GM06990 (cell line): ENCODE measurements around the gene TPM2.

Experiments
- DNase-seq: peaks from one replicate; pipeline ENCODE4 v3.0.0-alpha.2; 2011; ENCODE audit not compliant: insufficient read length; ENCODE audit errors: extremely low read depth
- H3K27me3 ChIP-seq: replicated peaks from 2 replicates; pipeline ENCODE4 v1.6.0; 2011; ENCODE audit warnings: low read length; ENCODE audit not compliant: control insufficient read depth, insufficient read depth
- H3K36me3 ChIP-seq: 2 replicates; pipeline ENCODE4 v1.5.1; 2011; ENCODE audit warnings: low read length; ENCODE audit not compliant: control insufficient read depth, insufficient read depth
- H3K4me3 ChIP-seq: replicated peaks from 2 replicates; pipeline ENCODE4 v1.5.1; 2011; ENCODE audit warnings: low read depth, mild to moderate bottlenecking, control low read depth, low read length
- TF ChIP-seq, protein P1 (sequence below): IDR thresholded peaks from 2 replicates; pipeline ENCODE4 v1.5.1; 2011; ENCODE audit warnings: low read length, control low read depth, mild to moderate bottlenecking, inconsistent platforms; ENCODE audit not compliant: insufficient read depth, poor library complexity, severe bottlenecking

TPM2 gene

GRCh38 chr9:35686222-35687203 is 3.2 kb downstream of the TPM2 start:
- DNase-seq: no peak
- TF ChIP-seq, protein P1, sequence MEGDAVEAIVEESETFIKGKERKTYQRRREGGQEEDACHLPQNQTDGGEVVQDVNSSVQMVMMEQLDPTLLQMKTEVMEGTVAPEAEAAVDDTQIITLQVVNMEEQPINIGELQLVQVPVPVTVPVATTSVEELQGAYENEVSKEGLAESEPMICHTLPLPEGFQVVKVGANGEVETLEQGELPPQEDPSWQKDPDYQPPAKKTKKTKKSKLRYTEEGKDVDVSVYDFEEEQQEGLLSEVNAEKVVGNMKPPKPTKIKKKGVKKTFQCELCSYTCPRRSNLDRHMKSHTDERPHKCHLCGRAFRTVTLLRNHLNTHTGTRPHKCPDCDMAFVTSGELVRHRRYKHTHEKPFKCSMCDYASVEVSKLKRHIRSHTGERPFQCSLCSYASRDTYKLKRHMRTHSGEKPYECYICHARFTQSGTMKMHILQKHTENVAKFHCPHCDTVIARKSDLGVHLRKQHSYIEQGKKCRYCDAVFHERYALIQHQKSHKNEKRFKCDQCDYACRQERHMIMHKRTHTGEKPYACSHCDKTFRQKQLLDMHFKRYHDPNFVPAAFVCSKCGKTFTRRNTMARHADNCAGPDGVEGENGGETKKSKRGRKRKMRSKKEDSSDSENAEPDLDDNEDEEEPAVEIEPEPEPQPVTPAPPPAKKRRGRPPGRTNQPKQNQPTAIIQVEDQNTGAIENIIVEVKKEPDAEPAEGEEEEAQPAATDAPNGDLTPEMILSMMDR: no peak
- H3K27me3 ChIP-seq: no peaks in the 10 kb centered on the region
- no peaks in the 10 kb centered on the region for H3K36me3 ChIP-seq
- H3K4me3 ChIP-seq: no peak overlapping the region

DNA sequence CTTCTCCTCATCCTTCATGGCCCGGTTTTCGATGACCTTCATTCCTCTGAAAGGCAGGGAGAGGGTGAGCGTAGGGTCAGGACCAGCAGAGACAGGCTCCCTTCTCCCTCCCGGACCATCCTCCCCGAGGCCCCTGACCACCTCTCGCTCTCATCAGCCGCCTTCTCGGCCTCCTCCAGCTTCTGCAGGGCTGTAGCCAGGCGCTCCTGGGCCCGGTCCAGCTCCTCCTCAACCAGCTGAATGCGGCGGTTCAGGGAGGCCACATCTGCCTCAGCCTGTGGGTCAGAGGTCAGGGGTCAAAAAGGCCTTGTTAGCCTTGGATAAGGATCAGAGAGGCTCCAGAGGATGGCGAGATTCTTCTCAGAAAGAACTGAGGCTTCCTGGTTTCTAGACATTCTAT is 4.2 kb downstream of the TPM2 start:
- H3K27me3 ChIP-seq: no peaks in the 10 kb centered on the region
- DNase-seq: no peak
- no peaks in the 10 kb centered on the region for H3K36me3 ChIP-seq
- TF ChIP-seq, protein P1: no peak
- H3K4me3 ChIP-seq: no peak overlapping the region

GRCh38 chr9:35684921-35685320 is 4.8 kb downstream of the TPM2 start:
- H3K4me3 ChIP-seq: no peak overlapping the region

GRCh38 chr9:35683323-35683722 is 6.4 kb downstream of the TPM2 start:
- Histone ChIP-seq H3K27me3 (no peaks in the 10 kb centered on the region), H3K4me3 (no peak overlapping the region), H3K36me3 (no peaks in the 10 kb centered on the region)
- TF ChIP-seq, protein P1: no peak
- no peak for DNase-seq

More at GRCh38 chr9:35684921-35685320, 4.8 kb downstream of the TPM2 start:
- no peaks in the 10 kb centered on the region for H3K27me3 ChIP-seq
- H3K36me3 ChIP-seq: no peaks in the 10 kb centered on the region
- no peak for DNase-seq
- TF ChIP-seq, protein P1: no peak

DNA sequence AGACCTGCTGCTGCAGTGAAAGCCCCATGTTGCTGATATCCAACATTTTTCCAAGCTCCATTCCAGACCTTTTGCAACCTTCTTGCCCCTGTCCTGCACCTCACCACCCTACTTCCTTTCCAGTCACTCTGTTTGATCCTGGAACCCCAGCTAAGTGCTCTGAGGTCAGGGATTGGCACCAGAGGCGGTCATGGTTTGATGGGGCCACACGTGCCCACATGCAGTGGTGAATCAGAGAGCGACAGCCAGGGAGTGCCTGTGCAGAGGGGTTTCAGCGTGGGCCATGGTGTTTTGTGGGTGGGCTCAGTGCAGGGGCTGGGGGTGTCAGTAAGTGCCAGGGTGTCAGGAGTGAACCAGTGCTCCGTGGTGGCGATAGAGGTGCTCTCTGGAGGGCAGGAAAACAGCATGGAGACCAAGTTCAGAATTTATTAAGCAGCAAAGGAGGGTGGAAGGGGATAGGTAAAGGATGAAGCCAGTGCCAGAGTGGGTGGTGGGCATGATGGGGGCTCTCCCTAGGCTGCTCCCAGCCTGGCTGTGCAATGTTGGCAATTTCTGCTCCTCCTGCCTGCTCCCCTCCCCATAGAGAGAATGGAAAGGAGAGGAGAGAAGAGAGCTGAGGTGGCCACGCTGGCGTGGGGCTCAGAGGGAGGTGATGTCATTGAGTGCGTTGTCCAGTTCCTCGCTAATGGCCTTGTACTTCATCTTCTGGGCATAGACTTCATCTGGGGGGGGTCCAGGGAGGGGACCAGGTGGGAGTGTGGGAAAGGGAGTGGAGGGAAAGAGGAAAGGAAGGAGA is 7.0 kb downstream of the TPM2 start:
- no peak for DNase-seq
- H3K27me3 ChIP-seq: no peaks in the 10 kb centered on the region
- no peak overlapping the region for H3K4me3 ChIP-seq
- TF ChIP-seq, protein P1: no peak
- H3K36me3 ChIP-seq: no peaks in the 10 kb centered on the region
